ENCODE results near the gene TBC1D9.

Gene TBC1D9

DNA sequence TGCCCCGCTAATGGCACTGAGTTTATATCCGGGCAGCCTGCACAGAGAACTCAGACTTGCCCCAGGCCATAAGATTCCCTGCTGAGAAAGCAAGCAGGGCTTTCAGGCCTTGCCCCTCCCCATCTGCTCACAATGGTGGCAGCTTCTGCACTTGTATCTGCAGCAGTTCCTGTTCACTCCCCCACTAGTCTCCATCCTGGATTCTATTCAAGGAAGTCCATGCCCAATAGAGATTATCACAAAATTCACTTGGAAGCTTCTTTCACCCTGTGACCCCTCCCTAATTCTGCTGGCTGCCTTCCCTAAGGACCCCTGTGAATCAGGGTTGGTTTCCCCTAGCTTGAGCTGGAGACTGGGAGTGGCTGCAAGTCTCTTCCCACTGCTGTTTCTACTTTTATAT, 152.9 kb downstream of the TBC1D9 start:
- Histone ChIP-seq H3K4me2 (ENCODE audit: low read depth, low read length, poor library complexity, severe bottlenecking) (no peak overlapping the region), H3K27me3 (ENCODE audit: insufficient read depth, low read length, poor library complexity, severe bottlenecking) (no peaks in the 10 kb centered on the region), H3K4me3 (ENCODE audit: low read length, poor library complexity, severe bottlenecking) (no peak overlapping the region), H3K79me2 (ENCODE audit: insufficient read depth, low read length) (no peaks in the 10 kb centered on the region), H3K9me2 (replicated peaks; ENCODE audit: low read depth, low read length) (no peaks in the 10 kb centered on the region), H3K36me3 (ENCODE audit: insufficient read depth, low read length) (no peaks in the 10 kb centered on the region), H2AFZ (ENCODE audit: low read length) (no peak overlapping the region), H3K9me3 (ENCODE audit: insufficient read depth, low read depth, low read length) (no peaks in the 10 kb centered on the region), H3K4me1 (ENCODE audit: insufficient read depth, low read length, poor library complexity, severe bottlenecking) (no peaks in the 10 kb centered on the region), H3K9ac (ENCODE audit: low read depth, low read length, poor library complexity, severe bottlenecking) (no peak overlapping the region), H4K20me1 (ENCODE audit: insufficient read depth, low read length, poor library complexity, severe bottlenecking) (no peaks in the 10 kb centered on the region), H3F3A (ENCODE audit: low read depth) (no peaks in the 10 kb centered on the region)
- TF ChIP-seq, protein P1, sequence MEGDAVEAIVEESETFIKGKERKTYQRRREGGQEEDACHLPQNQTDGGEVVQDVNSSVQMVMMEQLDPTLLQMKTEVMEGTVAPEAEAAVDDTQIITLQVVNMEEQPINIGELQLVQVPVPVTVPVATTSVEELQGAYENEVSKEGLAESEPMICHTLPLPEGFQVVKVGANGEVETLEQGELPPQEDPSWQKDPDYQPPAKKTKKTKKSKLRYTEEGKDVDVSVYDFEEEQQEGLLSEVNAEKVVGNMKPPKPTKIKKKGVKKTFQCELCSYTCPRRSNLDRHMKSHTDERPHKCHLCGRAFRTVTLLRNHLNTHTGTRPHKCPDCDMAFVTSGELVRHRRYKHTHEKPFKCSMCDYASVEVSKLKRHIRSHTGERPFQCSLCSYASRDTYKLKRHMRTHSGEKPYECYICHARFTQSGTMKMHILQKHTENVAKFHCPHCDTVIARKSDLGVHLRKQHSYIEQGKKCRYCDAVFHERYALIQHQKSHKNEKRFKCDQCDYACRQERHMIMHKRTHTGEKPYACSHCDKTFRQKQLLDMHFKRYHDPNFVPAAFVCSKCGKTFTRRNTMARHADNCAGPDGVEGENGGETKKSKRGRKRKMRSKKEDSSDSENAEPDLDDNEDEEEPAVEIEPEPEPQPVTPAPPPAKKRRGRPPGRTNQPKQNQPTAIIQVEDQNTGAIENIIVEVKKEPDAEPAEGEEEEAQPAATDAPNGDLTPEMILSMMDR (conservative IDR thresholded peaks at IDR 0.05; ENCODE audit: low read length), result no peak
- TF ChIP-seq EZH2phosphoT487 (IDR thresholded peaks at IDR 0.05; ENCODE audit: borderline replicate concordance), result no peak

DNA sequence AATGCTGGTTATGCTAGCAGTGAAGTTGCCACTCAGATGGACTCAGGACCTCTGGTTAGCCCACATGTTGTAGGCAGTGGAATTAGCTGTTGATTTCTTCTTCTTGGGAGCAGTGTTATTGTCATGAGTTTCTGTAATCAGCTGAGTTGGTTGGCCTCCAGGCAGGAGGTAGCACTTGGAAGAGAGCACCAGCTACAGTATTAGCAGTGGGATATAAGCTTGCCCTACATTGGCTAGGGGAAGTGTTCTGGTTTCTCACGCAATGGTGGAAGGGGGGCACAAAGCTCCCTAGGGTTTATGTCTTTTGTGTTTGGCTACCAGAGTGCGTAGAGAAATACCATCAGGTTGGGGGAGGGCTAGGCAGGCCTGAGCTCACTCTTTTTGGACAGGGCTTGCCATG, 153.5 kb downstream of the TBC1D9 start:
- TF ChIP-seq, protein P1 (conservative IDR thresholded peaks at IDR 0.05; ENCODE audit: low read length), result no peak
- TF ChIP-seq EZH2phosphoT487 (IDR thresholded peaks at IDR 0.05; ENCODE audit: borderline replicate concordance), result no peak

DNA sequence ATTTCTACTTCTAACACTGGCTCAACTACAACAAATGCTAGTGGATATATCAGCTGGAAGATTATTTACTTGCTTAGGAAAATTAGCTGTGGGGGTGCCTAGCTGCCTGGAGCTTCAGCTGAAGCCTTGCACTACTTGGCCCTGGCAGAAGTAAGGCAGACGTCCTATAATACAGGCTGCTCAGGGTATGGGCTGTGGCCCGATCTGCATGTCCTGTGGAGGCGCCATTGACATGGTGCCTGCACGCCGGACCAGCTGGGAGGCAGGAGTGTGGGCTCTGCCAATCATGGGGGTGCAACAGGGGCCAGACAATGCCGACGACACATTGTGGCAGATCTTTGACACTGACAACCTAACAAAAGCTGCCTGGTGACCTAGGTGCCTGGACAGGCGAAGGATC, 155.8 kb downstream of the TBC1D9 start:
- Histone ChIP-seq H3K9ac (ENCODE audit: low read depth, low read length, poor library complexity, severe bottlenecking) (no peak overlapping the region), H3K4me2 (ENCODE audit: low read depth, low read length, poor library complexity, severe bottlenecking) (no peak overlapping the region), H3K9me2 (replicated peaks; ENCODE audit: low read depth, low read length) (no peaks in the 10 kb centered on the region), H2AFZ (ENCODE audit: low read length) (no peak overlapping the region), H3K27me3 (ENCODE audit: insufficient read depth, low read length, poor library complexity, severe bottlenecking) (no peaks in the 10 kb centered on the region), H3K79me2 (ENCODE audit: insufficient read depth, low read length) (no peaks in the 10 kb centered on the region), H3K9me3 (ENCODE audit: insufficient read depth, low read depth, low read length) (no peaks in the 10 kb centered on the region), H3K36me3 (ENCODE audit: insufficient read depth, low read length) (no peaks in the 10 kb centered on the region), H3F3A (ENCODE audit: low read depth) (no peaks in the 10 kb centered on the region), H3K4me1 (ENCODE audit: insufficient read depth, low read length, poor library complexity, severe bottlenecking) (no peaks in the 10 kb centered on the region), H3K4me3 (ENCODE audit: low read length, poor library complexity, severe bottlenecking) (no peak overlapping the region), H4K20me1 (ENCODE audit: insufficient read depth, low read length, poor library complexity, severe bottlenecking) (no peaks in the 10 kb centered on the region)
- TF ChIP-seq, protein P1 (conservative IDR thresholded peaks at IDR 0.05; ENCODE audit: low read length), result no peak
- TF ChIP-seq EZH2phosphoT487 (IDR thresholded peaks at IDR 0.05; ENCODE audit: borderline replicate concordance), result no peak

More for the DNA sequence above, 153.5 kb downstream of the TBC1D9 start:
- H3K4me2 ChIP-seq (ENCODE audit: low read depth, low read length, poor library complexity, severe bottlenecking), result no peak overlapping the region
- no peaks in the 10 kb centered on the region for H3K9me3 ChIP-seq (ENCODE audit: insufficient read depth, low read depth, low read length)
- H4K20me1 ChIP-seq (ENCODE audit: insufficient read depth, low read length, poor library complexity, severe bottlenecking), result no peaks in the 10 kb centered on the region
- H3K9ac ChIP-seq (ENCODE audit: low read depth, low read length, poor library complexity, severe bottlenecking), result no peak overlapping the region
- H3K9me2 ChIP-seq (replicated peaks; ENCODE audit: low read depth, low read length), result no peaks in the 10 kb centered on the region
- H3K36me3 ChIP-seq (ENCODE audit: insufficient read depth, low read length), result no peaks in the 10 kb centered on the region
- H3K79me2 ChIP-seq (ENCODE audit: insufficient read depth, low read length), result no peaks in the 10 kb centered on the region
- H3K4me3 ChIP-seq (ENCODE audit: low read length, poor library complexity, severe bottlenecking), result no peak overlapping the region
- no peaks in the 10 kb centered on the region for H3F3A ChIP-seq (ENCODE audit: low read depth)
- H3K27me3 ChIP-seq (ENCODE audit: insufficient read depth, low read length, poor library complexity, severe bottlenecking), result no peaks in the 10 kb centered on the region
- no peak overlapping the region for H2AFZ ChIP-seq (ENCODE audit: low read length)
- H3K4me1 ChIP-seq (ENCODE audit: insufficient read depth, low read length, poor library complexity, severe bottlenecking), result no peaks in the 10 kb centered on the region

Data from Loucy (cell line).